HFF-Myc (cell line): ENCODE measurements around the gene NF1.
A peak's percentile ranks its signal among the peaks of the same experiment; 100 is the strongest.

Experiments used
- DNase-seq: peaks from one replicate; pipeline ENCODE4 v3.0.0-alpha.2; 2011; ENCODE audit warnings: low read depth; ENCODE audit errors: extremely low read depth
- H3K4me3 ChIP-seq: replicated peaks from 2 replicates; pipeline ENCODE4 v1.5.1; 2011; ENCODE audit warnings: low read depth, mild to moderate bottlenecking, control low read depth, low read length
- CTCF ChIP-seq: IDR thresholded peaks from 2 replicates; pipeline ENCODE4 v1.5.1; 2012; ENCODE audit warnings: mild to moderate bottlenecking, low read depth, low read length, control low read depth; ENCODE audit errors: missing control alignments

The NF1 gene

DNA sequence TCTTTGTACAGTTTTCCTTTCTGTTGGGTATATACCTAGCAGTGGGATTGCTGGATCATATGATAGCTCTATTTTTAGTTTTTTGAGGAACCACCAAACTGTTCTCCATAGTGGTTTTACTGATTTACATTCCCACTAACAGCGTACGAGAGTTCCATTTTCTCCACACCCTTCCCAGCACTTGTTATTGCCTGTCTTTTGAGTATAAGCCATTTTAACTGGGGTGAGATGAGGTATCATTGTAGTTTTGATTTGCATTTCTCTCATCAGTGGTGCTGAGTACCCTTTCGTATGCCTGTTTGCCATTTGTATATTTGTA lies 220.0 kb downstream of the NF1 start:
- no peak for TF ChIP-seq CTCF
- H3K4me3 ChIP-seq, result no peak overlapping the region
- no peak for DNase-seq

- no peak for DNase-seq
- no peak overlapping the region for H3K4me3 ChIP-seq
- no peak for TF ChIP-seq CTCF
Measured at GRCh38 chr17:31318298-31318801, 223.6 kb downstream of the NF1 start.

GRCh38 chr17:31318851-31319661 lies 224.3 kb downstream of the NF1 start:
- DNase-seq, result no peak
- TF ChIP-seq CTCF, result no peak
- no peak overlapping the region for H3K4me3 ChIP-seq

GRCh38 chr17:31320241-31320640 lies 225.5 kb downstream of the NF1 start:
- peak overlapping the region; percentile 37; the same call in 1 of the 2 replicates for H3K4me3 ChIP-seq
- TF ChIP-seq CTCF, result no peak
- DNase-seq, result no peak

- peak; percentile 7 for DNase-seq
- H3K4me3 ChIP-seq, result peak overlapping the region; percentile 37
- TF ChIP-seq CTCF, result no peak
Measured at GRCh38 chr17:31320791-31321190, 226.0 kb downstream of the NF1 start.

DNA sequence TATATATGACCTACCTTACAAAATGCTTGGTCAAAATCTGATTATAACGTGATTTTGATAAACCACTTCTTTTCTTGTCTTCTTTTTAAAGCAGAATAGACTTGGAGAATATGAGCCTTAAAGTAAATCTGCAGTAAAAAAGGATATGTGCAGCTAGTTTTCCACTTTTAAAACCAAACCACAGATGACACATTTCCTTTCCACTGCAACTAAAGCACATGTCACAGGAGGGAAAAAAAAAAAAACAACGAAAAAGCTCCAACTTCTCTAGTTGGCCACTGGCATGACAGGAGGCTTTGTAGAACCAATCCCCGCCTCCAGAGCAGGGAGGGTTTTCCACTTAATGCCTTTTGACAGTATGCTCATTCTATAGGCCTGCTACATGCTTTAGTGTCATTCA lies 226.7 kb downstream of the NF1 start, which contains the start of gene EVI2A:
Gene EVI2A (minus strand): TSS at position 142 of the 400 bp plus-strand sequence. CDS start 2,609 bp downstream, outside the sequence.
- no peak for TF ChIP-seq CTCF
- peak within 1 kb of the TSS; percentile 37 for H3K4me3 ChIP-seq
- peak; percentile 85 for DNase-seq
